HG03045 (cell line): Measurements from ENCODE around the gene PAX9.

Experiments used
- ATAC-seq: cut with Tn5 transposase; IDR thresholded peaks from one replicate; pipeline ENCODE4 v1.9.1; 2021; ENCODE audit warnings: mild to moderate bottlenecking, moderate library complexity; ENCODE audit not compliant: unreplicated experiment

Gene PAX9

GRCh38 chr14:36655963-36656686 lies 5.5 kb upstream of the PAX9 start:
- no peak for ATAC-seq

- ATAC-seq: no peak
Measured at GRCh38 chr14:36656687-36657398, 4.8 kb upstream of the PAX9 start.

- no peak for ATAC-seq
Measured at GRCh38 chr14:36657399-36658122, 4.1 kb upstream of the PAX9 start.

GRCh38 chr14:36658123-36659009 lies 3.3 kb upstream of the PAX9 start:
- no peak for ATAC-seq

GRCh38 chr14:36659010-36659821 lies 2.4 kb upstream of the PAX9 start:
- no peak for ATAC-seq

GRCh38 chr14:36659822-36660735 lies 1.6 kb upstream of the PAX9 start:
- no peak for ATAC-seq

- ATAC-seq: no peak
Measured at GRCh38 chr14:36660736-36661505, 739 bp upstream of the PAX9 start.

GRCh38 chr14:36662258-36662542 lies 540 bp downstream of the PAX9 start:
- ATAC-seq: no peak

- ATAC-seq: no peak
Measured at GRCh38 chr14:36662543-36663403, 1.1 kb downstream of the PAX9 start.

GRCh38 chr14:36663404-36664321 lies 2.0 kb downstream of the PAX9 start:
- ATAC-seq: no peak

GRCh38 chr14:36664322-36665193 lies 2.9 kb downstream of the PAX9 start:
- no peak for ATAC-seq

GRCh38 chr14:36665887-36666415 lies 4.3 kb downstream of the PAX9 start:
- ATAC-seq: no peak

GRCh38 chr14:36666416-36667206 lies 5.0 kb downstream of the PAX9 start:
- ATAC-seq: no peak

GRCh38 chr14:36667679-36668078 lies 6.0 kb downstream of the PAX9 start:
- ATAC-seq: no peak
